IMR-90 (cell line): ENCODE results near the gene SV2B. TPM values are rescaled to one million over a fixed set of nuclear protein-coding genes. Genes with fewer than 3 reads are reported as not detected.

Experiments used
- ATAC-seq: fragments of 200-7000 bp; cut with Tn5 transposase; 2 replicates; pipeline ENCODE4 v1.9.1; 2020; ENCODE audit warnings: low read depth, mild to moderate bottlenecking, moderate library complexity
- BruUV-seq: library from RNA; stranded (reverse); fragments of 400-500 nt; replicated peaks from 2 replicates; lab custom pipeline; 2021; lab: Mats Ljungman, UMichigan
- CTCF ChIA-PET: fragments of 300-600 bp; formaldehyde crosslinking; extraction: SDS; loops from one replicate; lab custom pipeline; 2021; ENCODE audit warnings: antibody characterized with exemption; lab: Yijun Ruan, JAX
- POLR2A ChIA-PET: fragments of 300-600 bp; sonication (Branson Sonifier 250); formaldehyde crosslinking; loops from one replicate; lab custom pipeline; 2022; ENCODE audit warnings: antibody characterized with exemption; ENCODE audit not compliant: unreplicated experiment; lab: Charles Lee
- DNase-seq: peaks from one replicate; pipeline ENCODE4 v3.0.0; 2013
- H2AFZ ChIP-seq: replicated peaks from 2 replicates; pipeline ENCODE3; 2013; ENCODE audit warnings: low read length, mild to moderate bottlenecking; ENCODE audit not compliant: poor library complexity
- H2AK5ac ChIP-seq: 2 replicates; pipeline ENCODE4 v1.6.1; 2013; ENCODE audit warnings: low read depth, low read length, inconsistent platforms
- H2AK9ac ChIP-seq: replicated peaks from 2 replicates; pipeline ENCODE3; 2013; ENCODE audit warnings: mild to moderate bottlenecking, low read depth, low read length, moderate library complexity; ENCODE audit not compliant: poor library complexity
- H2BK120ac ChIP-seq: 2 replicates; pipeline ENCODE4 v1.6.1; 2013; ENCODE audit warnings: low read depth, low read length, inconsistent platforms
- H2BK15ac ChIP-seq: 3 replicates; pipeline ENCODE4 v1.6.1; 2013; ENCODE audit warnings: low read depth, low read length, inconsistent platforms
- H2BK20ac ChIP-seq: 2 replicates; pipeline ENCODE4 v1.6.1; 2013; ENCODE audit warnings: low read depth, mild to moderate bottlenecking, inconsistent platforms, low read length, moderate library complexity
- H2BK5ac ChIP-seq: 2 replicates; pipeline ENCODE4 v1.6.1; 2013; ENCODE audit warnings: mild to moderate bottlenecking, low read depth, low read length, inconsistent platforms; ENCODE audit not compliant: poor library complexity, severe bottlenecking
- H3K14ac ChIP-seq: replicated peaks from 2 replicates; pipeline ENCODE4 v1.6.1; 2013; ENCODE audit warnings: low read depth, low read length, inconsistent platforms
- H3K18ac ChIP-seq: 2 replicates; pipeline ENCODE4 v1.6.1; 2013; ENCODE audit warnings: low read depth, low read length, control low read depth
- H3K23ac ChIP-seq: 2 replicates; pipeline ENCODE4 v1.6.1; 2013; ENCODE audit warnings: low read depth, low read length, inconsistent platforms
- H3K27ac ChIP-seq: 2 replicates; pipeline ENCODE4 v1.5.1; 2013; ENCODE audit warnings: mild to moderate bottlenecking, control low read depth, low read length; ENCODE audit not compliant: insufficient read depth
- H3K27me3 ChIP-seq: 2 replicates; pipeline ENCODE4 v1.6.1; 2013; ENCODE audit warnings: low read length; ENCODE audit not compliant: control insufficient read depth, insufficient read depth
- H3K36me3 ChIP-seq: 2 replicates; pipeline ENCODE4 v1.6.1; 2013; ENCODE audit warnings: low read length, mixed read lengths; ENCODE audit not compliant: control insufficient read depth, insufficient read depth
- H3K4ac ChIP-seq: 2 replicates; pipeline ENCODE4 v1.6.1; 2013; ENCODE audit warnings: low read depth, low read length, inconsistent platforms
- H3K4me1 ChIP-seq: 2 replicates; pipeline ENCODE4 v1.6.1; 2013; ENCODE audit warnings: low read length, mixed read lengths; ENCODE audit not compliant: control insufficient read depth, insufficient read depth
- H3K4me2 ChIP-seq: 2 replicates; pipeline ENCODE4 v1.6.1; 2013; ENCODE audit warnings: low read depth, mild to moderate bottlenecking, control low read depth, low read length, moderate library complexity
- H3K4me3 ChIP-seq: 2 replicates; pipeline ENCODE4 v1.5.1; 2013; ENCODE audit warnings: low read depth, mild to moderate bottlenecking, control low read depth, low read length, moderate library complexity; ENCODE audit not compliant: insufficient read depth
- H3K56ac ChIP-seq: 2 replicates; pipeline ENCODE4 v1.6.1; 2013; ENCODE audit warnings: low read length, inconsistent platforms; ENCODE audit not compliant: insufficient read depth; ENCODE audit errors: extremely low read depth
- H3K79me1 ChIP-seq, 2 experiments: 2 replicates each; pipeline ENCODE4 v1.6.1; 2013; ENCODE audit warnings: low read length in 2 of 2, inconsistent platforms in 1 of 2, low read depth in 1 of 2
- H3K9ac ChIP-seq: 2 replicates; pipeline ENCODE4 v1.6.1; 2013; ENCODE audit warnings: low read depth, low read length, control low read depth
- H3K9me1 ChIP-seq: 2 replicates; pipeline ENCODE4 v1.6.1; 2013; ENCODE audit warnings: low read length, inconsistent platforms; ENCODE audit not compliant: insufficient read depth
- H3K9me3 ChIP-seq: 2 replicates; pipeline ENCODE4 v1.6.1; 2013; ENCODE audit warnings: low read length; ENCODE audit not compliant: control insufficient read depth, insufficient read depth
- H4K20me1 ChIP-seq: 2 replicates; pipeline ENCODE4 v1.6.1; 2013; ENCODE audit warnings: low read length, inconsistent platforms; ENCODE audit not compliant: insufficient read depth
- H4K5ac ChIP-seq: 2 replicates; pipeline ENCODE4 v1.6.1; 2013; ENCODE audit warnings: mild to moderate bottlenecking, low read depth, low read length, control low read depth
- H4K8ac ChIP-seq, 2 experiments: 2 replicates each; pipeline ENCODE4 v1.6.1; 2013; ENCODE audit warnings: low read depth in 2 of 2, low read length in 2 of 2, control low read depth in 1 of 2, inconsistent platforms in 1 of 2
- H4K91ac ChIP-seq: 2 replicates; pipeline ENCODE4 v1.6.1; 2013; ENCODE audit warnings: low read depth, low read length, inconsistent platforms; ENCODE audit not compliant: insufficient read depth
- BHLHE40 ChIP-seq: fragments of 150-350 bp; IDR thresholded peaks from 2 replicates; pipeline ENCODE4 v1.6.1; 2016; ENCODE audit warnings: mild to moderate bottlenecking, low read depth, low read length
- CHD1 ChIP-seq: IDR thresholded peaks from 2 replicates; pipeline ENCODE4 v1.6.1; 2012; ENCODE audit warnings: low read depth, low read length, improper control_type of control experiment
- FOS ChIP-seq: fragments of 150-350 bp; IDR thresholded peaks from 2 replicates; pipeline ENCODE4 v1.6.1; 2016; ENCODE audit warnings: low read depth, low read length
- MAFK ChIP-seq: IDR thresholded peaks from 2 replicates; pipeline ENCODE4 v1.6.1; 2012; ENCODE audit warnings: low read depth, low read length, improper control_type of control experiment
- MXI1 ChIP-seq: IDR thresholded peaks from 2 replicates; pipeline ENCODE4 v1.6.1; 2012; ENCODE audit warnings: low read depth, mild to moderate bottlenecking, low read length, moderate library complexity, borderline replicate concordance
- RCOR1 ChIP-seq: IDR thresholded peaks from 2 replicates; pipeline ENCODE4 v1.6.1; 2012; ENCODE audit warnings: mild to moderate bottlenecking, low read length, improper control_type of control experiment; ENCODE audit not compliant: insufficient replicate concordance
- RFX5 ChIP-seq: IDR thresholded peaks from 2 replicates; pipeline ENCODE4 v1.8.0; 2012; ENCODE audit warnings: low read depth, mild to moderate bottlenecking, low read length, moderate library complexity
- SMC3 ChIP-seq: fragments of 150-350 bp; IDR thresholded peaks from 2 replicates; pipeline ENCODE4 v1.6.1; 2016; ENCODE audit warnings: low read depth, mild to moderate bottlenecking, antibody characterized with exemption, low read length, moderate library complexity
- WGBS, 2 experiments: methylation state at CpG; one replicate each; pipeline versions ENCODE4 v1.1.5 to v1.1.7; 2013; ENCODE audit warnings: missing lambda C conversion rate in 2 of 2; ENCODE audit not compliant: insufficient read length in 1 of 2; ENCODE audit errors: extremely low coverage in 2 of 2; 5-methylcytosine and 5-hydroxymethylcytosine counted together
- dilution Hi-C: fragments of 300-500 bp; cut with HindIII; formaldehyde crosslinking; loops from one replicate; pipeline ENCODE4 v1.14.3; 2018; ENCODE audit warnings: low sequenced_read_pairs; ENCODE audit not compliant: unreplicated experiment
- in situ Hi-C: fragments of 300-500 bp; cut with MboI; formaldehyde crosslinking; loops from 3 replicates; pipeline ENCODE4 v1.14.3; 2019; ENCODE audit warnings: low sequenced_read_pairs, inconsistent platforms, mixed read lengths
- intact Hi-C: fragments of 100-400 bp; cut with micrococcal nuclease; formaldehyde crosslinking; loops from 2 replicates; pipeline ENCODE4 v1.10.0; 2022
- polyA plus RNA-seq, 3 experiments: library from polyadenylated mRNA; depleted of rRNA; stranded (reverse); fragments of >200 nt; gene quantifications; 2 replicates each; pipeline ENCODE4 v1.2.3, GENCODE V29; 2012; ENCODE audit warnings: low replicate concordance in 1 of 3
- total RNA-seq: library from RNA; depleted of rRNA; stranded (reverse); fragments of >200 nt; gene quantifications from 2 replicates; pipeline ENCODE4 v1.2.3, GENCODE V29; 2012
- TF ChIP-seq, protein P1 (sequence below): fragments of 150-350 bp; IDR thresholded peaks from 2 replicates; pipeline ENCODE4 v1.6.1; 2017; ENCODE audit warnings: mild to moderate bottlenecking, antibody characterized with exemption, low read length, low read depth
- TF ChIP-seq, protein P2 (sequence below): conservative IDR thresholded peaks from 2 replicates; pipeline ENCODE4 v1.5.1; 2012; ENCODE audit warnings: mild to moderate bottlenecking, low read depth, low read length, improper control_type of control experiment

SV2B gene
- total and polyA plus RNA-seq, 2 of the 4 experiments (the other 2 are of a cell fraction), result not detected

DNA sequence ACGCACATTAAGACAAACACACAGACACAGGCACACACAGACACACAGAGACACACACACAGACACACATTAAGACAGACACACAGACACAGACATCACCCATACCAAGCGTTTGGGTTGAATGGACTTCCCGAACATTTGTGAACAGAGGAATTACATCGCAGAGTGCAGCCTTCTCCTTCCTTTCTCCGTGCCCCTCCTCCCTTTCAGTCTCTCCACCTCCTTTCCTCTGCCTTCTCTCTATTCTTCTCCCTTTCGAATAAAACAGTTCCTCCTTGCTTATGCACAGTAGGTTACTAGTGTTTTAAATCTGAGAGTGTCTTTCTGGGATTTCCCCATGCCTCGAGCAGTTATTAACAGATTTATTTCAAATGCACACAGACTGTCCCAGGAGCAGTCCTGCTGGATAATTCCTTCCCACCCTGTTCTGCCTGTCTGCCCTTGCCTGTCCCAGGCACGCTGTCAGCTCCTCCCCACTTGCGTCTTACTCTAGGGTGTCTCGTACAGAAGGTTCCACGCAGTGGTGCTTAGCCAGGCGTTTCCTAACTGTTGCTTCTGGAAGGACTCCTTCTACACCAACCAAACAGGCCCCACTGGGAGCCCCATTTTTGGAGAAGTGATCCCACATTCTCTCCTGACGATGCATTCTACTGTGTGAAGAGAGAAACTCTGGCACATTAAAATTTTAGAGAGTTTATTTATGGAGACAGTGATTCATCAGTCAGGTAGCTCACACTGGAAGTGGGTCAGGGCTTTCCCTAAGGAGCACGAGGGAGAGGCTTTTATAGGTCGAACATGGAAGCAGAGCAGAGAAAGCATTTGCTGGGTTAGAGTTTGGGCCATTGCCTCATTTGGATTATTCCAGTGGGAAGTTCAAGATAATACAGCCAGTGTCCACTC lies 163.8 kb downstream of the SV2B start:
- Histone ChIP-seq H3K23ac (no peak overlapping the region; the same call in 1 of the 2 replicates), H3K18ac (no peak overlapping the region), H4K91ac (no peak overlapping the region), H2AK5ac (no peak overlapping the region), H3K4me3 (no peak overlapping the region), H3K9me3 (no peaks in the 10 kb centered on the region), H2BK5ac (peak overlapping the region; percentile 66), H3K9me1 (no peaks in the 10 kb centered on the region), H2AFZ (no peak overlapping the region), H4K5ac (no peak overlapping the region), H3K27me3 (peaks cover 10% of the 10 kb centered on the region; the same call in 1 of the 2 replicates), H3K56ac (no peak overlapping the region), H2BK120ac (no peak overlapping the region), H4K20me1 (no peaks in the 10 kb centered on the region), H2BK15ac (no peak overlapping the region), H3K27ac (no peak overlapping the region), H3K4ac (no peak overlapping the region), H3K4me2 (peak overlapping the region; percentile 14; the same call in 1 of the 2 replicates), H3K14ac (no peak overlapping the region; the same call in 1 of the 2 replicates), H2BK20ac (no peak overlapping the region), H4K8ac (no peak overlapping the region), H3K9ac (no peak overlapping the region), H3K79me1 (no peaks in the 10 kb centered on the region), H2AK9ac (no peak overlapping the region), H3K4me1 (peaks cover 2% of the 10 kb centered on the region; the same call in 1 of the 2 replicates), H3K36me3 (no peaks in the 10 kb centered on the region)
- dilution Hi-C loops (loop anchor here (25.0 kb wide), 1 partner anchor 202 kb away; no protein-coding TSS in a partner anchor), intact Hi-C loops (no loop called here), in situ Hi-C loops (no loop called here)
- 33% methylated on average over 2 of the region's 15 CpGs; no CpG with 5 or more reads in 1 of the 2 experiments for WGBS, 2 experiments
- TF ChIP-seq FOS (no peak), RCOR1 (no peak), RFX5 (no peak), BHLHE40 (no peak), MAFK (no peak), CHD1 (no peak), MXI1 (no peak), SMC3 (no peak)
- TF ChIP-seq, protein P1, sequence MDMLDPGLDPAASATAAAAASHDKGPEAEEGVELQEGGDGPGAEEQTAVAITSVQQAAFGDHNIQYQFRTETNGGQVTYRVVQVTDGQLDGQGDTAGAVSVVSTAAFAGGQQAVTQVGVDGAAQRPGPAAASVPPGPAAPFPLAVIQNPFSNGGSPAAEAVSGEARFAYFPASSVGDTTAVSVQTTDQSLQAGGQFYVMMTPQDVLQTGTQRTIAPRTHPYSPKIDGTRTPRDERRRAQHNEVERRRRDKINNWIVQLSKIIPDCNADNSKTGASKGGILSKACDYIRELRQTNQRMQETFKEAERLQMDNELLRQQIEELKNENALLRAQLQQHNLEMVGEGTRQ, result no peak
- TF ChIP-seq, protein P2, sequence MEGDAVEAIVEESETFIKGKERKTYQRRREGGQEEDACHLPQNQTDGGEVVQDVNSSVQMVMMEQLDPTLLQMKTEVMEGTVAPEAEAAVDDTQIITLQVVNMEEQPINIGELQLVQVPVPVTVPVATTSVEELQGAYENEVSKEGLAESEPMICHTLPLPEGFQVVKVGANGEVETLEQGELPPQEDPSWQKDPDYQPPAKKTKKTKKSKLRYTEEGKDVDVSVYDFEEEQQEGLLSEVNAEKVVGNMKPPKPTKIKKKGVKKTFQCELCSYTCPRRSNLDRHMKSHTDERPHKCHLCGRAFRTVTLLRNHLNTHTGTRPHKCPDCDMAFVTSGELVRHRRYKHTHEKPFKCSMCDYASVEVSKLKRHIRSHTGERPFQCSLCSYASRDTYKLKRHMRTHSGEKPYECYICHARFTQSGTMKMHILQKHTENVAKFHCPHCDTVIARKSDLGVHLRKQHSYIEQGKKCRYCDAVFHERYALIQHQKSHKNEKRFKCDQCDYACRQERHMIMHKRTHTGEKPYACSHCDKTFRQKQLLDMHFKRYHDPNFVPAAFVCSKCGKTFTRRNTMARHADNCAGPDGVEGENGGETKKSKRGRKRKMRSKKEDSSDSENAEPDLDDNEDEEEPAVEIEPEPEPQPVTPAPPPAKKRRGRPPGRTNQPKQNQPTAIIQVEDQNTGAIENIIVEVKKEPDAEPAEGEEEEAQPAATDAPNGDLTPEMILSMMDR, result no peak
- CTCF ChIA-PET, result no interaction called here
- peak; percentile 71 for ATAC-seq
- DNase-seq, result peak; percentile 17
- BruUV-seq, result no TSS peak
- POLR2A ChIA-PET, result no interaction called here
